GM13977 (cell line): ENCODE data around the gene LRRC32.

Experiments used
- DNase-seq: peaks from one replicate; pipeline ENCODE4 v3.0.0; 2012; ENCODE audit warnings: low spot score
- in situ Hi-C: fragments of 300-500 bp; cut with MboI; formaldehyde crosslinking; loops from one replicate; pipeline ENCODE4 v1.12.0; 2022; ENCODE audit warnings: low sequenced_read_pairs, low pct_unique_long_range_greater_than_20kb, mixed read lengths, inconsistent platforms; ENCODE audit not compliant: unreplicated experiment
- TF ChIP-seq, protein P1 (sequence below): IDR thresholded peaks from 2 replicates; pipeline ENCODE4 v1.5.1; 2012; ENCODE audit warnings: mild to moderate bottlenecking, control low read depth; ENCODE audit not compliant: insufficient read depth; ENCODE audit errors: extremely low read depth, missing control alignments

The LRRC32 gene

DNA sequence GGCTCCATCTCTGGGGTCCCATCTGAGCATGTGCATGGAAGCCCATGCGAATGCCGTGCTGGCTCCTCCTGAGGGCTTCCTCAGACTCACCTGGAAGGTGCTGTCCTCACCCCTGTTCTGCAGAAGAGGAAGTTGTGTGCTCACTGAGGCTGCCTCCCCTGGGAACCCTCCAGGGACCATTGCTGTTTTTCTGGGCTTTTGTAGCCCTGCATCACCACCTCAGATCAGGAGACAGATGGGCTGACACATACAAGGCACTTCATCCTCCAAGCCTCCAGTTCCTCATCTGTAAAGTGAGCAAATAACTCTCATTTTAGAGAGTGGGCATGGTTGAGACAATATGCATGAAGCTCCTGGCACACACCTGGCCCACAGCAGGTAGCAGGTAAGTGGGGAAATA is 12.1 kb upstream of the LRRC32 start:
- in situ Hi-C loops = loop anchor here (10.0 kb wide), 1 partner anchor 108 kb away; no protein-coding TSS in a partner anchor
- no peak for DNase-seq
- TF ChIP-seq, protein P1, sequence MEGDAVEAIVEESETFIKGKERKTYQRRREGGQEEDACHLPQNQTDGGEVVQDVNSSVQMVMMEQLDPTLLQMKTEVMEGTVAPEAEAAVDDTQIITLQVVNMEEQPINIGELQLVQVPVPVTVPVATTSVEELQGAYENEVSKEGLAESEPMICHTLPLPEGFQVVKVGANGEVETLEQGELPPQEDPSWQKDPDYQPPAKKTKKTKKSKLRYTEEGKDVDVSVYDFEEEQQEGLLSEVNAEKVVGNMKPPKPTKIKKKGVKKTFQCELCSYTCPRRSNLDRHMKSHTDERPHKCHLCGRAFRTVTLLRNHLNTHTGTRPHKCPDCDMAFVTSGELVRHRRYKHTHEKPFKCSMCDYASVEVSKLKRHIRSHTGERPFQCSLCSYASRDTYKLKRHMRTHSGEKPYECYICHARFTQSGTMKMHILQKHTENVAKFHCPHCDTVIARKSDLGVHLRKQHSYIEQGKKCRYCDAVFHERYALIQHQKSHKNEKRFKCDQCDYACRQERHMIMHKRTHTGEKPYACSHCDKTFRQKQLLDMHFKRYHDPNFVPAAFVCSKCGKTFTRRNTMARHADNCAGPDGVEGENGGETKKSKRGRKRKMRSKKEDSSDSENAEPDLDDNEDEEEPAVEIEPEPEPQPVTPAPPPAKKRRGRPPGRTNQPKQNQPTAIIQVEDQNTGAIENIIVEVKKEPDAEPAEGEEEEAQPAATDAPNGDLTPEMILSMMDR = no peak

DNA sequence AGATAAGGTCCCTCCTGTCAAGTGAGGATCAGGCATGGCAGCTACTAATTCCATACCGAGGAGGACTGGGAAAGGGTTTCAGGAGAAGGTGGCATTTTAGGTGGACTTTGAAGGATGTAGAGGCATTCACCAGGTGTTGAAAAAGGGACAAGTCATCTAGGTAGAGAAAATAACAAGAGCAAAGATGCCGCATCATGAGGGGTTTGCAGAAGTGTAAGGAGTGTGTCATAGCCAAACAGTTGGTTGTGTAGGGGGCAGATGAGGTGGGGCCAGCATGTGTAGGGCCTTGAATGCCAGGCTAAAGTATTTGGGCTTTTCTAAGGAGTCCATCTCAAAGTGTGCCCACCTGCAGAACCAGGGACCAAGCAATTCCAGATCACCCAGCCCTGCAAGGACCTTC is 11.6 kb upstream of the LRRC32 start:
- in situ Hi-C loops = loop anchor here (10.0 kb wide), 1 partner anchor 107 kb away; no protein-coding TSS in a partner anchor
- no peak for DNase-seq
- TF ChIP-seq, protein P1 = no peak

DNA sequence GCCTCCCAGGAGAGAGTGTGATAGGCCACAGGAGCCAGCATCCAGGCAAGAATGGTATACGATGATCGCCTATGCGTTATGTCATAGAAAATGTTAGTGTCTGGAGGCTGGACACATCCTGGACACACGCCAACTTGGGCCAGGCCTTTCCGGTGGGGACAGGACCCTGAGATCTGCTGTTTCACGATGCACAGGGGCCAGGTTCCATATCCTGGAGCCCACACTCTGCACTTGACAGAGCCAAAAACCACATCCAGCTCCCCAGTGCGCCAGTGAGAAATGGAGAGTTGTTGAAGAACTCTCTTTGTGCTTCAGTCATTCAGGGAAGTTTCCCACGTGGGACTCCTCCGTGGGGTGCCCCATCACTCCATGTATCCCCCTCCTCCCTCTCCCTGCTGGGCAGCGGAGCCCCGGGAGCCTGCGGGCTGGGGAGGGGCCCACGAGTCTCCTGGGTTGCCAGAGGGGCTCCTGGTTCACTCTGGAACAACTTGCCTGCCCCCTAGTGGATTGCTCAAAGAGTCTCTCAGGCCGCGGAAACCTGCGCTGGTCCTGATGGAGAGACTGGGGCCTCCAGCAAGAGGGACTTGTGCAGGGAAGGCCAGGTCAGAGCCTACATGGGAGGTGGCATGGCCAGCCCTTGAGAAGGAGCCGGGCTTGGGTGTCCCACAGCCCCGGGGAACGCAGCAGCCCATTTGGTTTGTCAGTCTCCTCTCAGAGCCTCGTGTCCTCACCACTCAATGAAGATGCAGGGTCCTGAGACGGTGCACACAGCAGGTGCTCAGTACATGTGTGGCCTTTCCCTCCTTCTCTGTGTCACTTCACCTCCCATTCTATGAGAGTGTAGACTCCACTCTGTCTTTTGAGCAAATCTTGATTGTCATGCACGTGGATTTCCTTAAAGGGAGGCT is 10.2 kb upstream of the LRRC32 start:
- in situ Hi-C loops = loop anchor here (10.0 kb wide), 1 partner anchor 106 kb away; no protein-coding TSS in a partner anchor
- TF ChIP-seq, protein P1 = peak; percentile 90
- peak; percentile 81 for DNase-seq

DNA sequence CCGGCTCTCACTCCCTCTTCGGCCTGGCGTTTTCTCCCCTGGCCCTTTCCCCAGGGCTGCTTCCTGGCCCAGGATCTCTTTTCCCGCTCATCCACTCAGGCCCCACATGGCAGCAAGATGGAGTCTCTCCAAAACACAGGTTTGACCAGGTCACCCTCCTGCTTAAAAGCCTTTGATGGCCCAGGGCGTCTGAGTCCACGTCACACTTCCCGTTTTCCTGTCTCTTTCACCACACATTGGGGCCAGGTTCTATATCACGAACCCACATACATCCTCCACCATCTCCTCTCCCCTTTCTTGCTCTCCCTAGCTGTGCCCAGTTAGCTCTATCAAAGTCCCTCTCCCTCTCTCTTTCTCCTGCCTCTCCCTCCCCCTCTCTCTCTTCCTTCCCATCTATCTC is 7.8 kb upstream of the LRRC32 start:
- TF ChIP-seq, protein P1 = no peak
- in situ Hi-C loops = no loop called here
- no peak for DNase-seq

DNA sequence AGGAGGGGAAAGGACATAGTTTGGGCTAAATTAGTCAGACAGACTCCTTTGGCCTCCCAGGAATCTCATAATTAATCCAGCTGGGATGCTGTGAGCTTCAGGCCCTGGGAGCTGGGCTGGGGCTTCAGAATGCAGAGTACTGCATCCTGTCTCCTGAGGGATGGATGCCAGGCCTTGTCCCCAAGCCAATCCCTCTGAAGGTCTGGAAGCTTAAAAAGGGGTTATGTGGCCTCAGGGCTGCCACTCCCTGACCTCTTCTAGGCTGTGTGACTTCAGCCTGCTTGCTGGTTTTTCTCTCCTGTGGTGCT is 6.9 kb upstream of the LRRC32 start:
- in situ Hi-C loops = no loop called here
- TF ChIP-seq, protein P1 = no peak
- DNase-seq = no peak

DNA sequence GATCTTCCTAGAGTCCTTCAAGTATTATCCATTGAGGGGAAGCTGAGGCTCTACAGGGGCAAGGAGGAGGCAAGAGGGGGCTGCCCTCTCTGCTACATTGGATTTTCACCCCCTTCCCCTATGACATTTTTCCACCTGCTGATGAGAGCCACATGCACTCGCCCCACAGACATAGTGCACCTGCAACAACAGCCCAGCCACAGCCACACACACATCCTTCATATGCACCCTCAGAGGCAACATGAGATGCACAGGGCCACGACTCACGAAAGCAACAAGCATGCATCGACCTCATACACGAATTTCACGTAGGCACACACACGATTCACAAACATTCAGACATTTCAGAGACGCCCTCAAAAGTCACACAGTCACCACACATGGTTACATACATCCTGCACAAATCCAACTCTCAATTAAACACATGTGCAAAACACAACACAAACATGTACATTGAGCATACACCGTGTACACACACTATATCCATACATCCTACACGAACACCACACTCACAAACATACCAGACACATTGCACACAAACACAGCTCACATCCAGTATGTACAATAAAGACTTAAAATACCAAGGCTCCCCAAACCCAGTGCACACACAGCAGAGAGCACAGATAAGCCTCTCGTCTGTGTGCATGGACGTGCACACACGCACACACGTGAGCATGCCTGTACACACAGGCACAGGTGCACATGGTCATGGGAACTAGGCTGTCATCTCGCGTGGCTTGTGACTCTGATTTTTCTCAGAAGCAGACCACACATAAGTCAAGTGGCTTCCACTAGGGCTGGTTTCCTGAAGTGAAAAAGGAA is 6.3 kb upstream of the LRRC32 start:
- in situ Hi-C loops = no loop called here
- TF ChIP-seq, protein P1 = no peak

More for the DNA sequence above, 6.3 kb upstream of the LRRC32 start:
- no peak for DNase-seq
